ENCODE measurements around the gene VWF.
"Not testable (repeated sequence)": the region's sequence is repeated elsewhere in the genome, so short reads cannot be mapped to it uniquely, and the experiment has no call there.

VWF gene

GRCh38 chr12:6112004-6112403, 12.5 kb downstream of the VWF start:
- no peak for DNase-seq (ENCODE audit: extremely low read depth, low read depth)
- TF ChIP-seq CTCF (IDR thresholded peaks at IDR 0.05; ENCODE audit: low read depth, low read length), result no peak

DNA sequence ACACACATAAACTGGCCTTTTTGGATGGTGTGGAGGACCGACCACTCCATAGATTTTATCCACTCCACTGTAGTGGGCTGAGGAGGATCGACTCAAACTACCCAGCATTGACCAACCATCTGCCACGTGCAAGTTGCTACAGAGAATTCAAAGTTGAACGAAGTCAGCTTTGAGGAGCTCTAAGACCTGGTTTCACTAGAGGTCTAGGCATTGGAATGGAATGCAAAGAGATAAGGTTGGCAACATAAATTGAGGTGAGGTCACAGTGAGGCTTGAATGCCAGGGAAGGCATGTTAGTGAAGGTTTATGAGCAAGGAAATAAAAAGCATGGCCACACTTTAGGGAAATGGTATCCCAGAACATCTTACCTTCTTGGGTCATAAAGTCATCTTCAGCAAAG, 14.5 kb downstream of the VWF start:
- DNase-seq (ENCODE audit: extremely low read depth, low read depth), result no peak
- no peak for TF ChIP-seq CTCF (IDR thresholded peaks at IDR 0.05; ENCODE audit: low read depth, low read length)

DNA sequence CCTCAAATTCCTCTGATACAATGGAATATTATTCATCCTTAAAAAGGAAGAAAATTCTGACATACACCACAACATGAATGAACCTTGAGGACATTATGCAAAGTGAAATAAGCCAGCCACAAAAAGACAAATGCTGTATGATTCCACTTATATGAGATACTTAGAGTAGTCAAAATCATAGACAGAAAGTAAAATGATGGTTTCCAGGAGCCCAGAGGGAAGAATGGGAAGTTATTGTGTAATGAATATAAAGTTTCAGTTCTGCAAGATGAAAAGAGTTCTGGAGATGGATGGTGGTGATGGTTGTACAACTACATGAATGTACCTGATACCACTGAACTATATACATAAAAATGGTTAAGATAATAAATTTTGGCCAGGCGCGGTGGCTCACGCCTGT, 18.3 kb downstream of the VWF start:
- TF ChIP-seq CTCF (IDR thresholded peaks at IDR 0.05; ENCODE audit: low read depth, low read length), result no peak
- DNase-seq (ENCODE audit: extremely low read depth, low read depth), result no peak

- DNase-seq (ENCODE audit: extremely low read depth, low read depth), result no peak
- TF ChIP-seq CTCF (IDR thresholded peaks at IDR 0.05; ENCODE audit: low read depth, low read length), result no peak
Measured at GRCh38 chr12:6104842-6105241, 19.6 kb downstream of the VWF start.

GRCh38 chr12:6104027-6104426, 20.4 kb downstream of the VWF start:
- DNase-seq (ENCODE audit: extremely low read depth, low read depth), result no peak
- TF ChIP-seq CTCF (IDR thresholded peaks at IDR 0.05; ENCODE audit: low read depth, low read length), result no peak

DNA sequence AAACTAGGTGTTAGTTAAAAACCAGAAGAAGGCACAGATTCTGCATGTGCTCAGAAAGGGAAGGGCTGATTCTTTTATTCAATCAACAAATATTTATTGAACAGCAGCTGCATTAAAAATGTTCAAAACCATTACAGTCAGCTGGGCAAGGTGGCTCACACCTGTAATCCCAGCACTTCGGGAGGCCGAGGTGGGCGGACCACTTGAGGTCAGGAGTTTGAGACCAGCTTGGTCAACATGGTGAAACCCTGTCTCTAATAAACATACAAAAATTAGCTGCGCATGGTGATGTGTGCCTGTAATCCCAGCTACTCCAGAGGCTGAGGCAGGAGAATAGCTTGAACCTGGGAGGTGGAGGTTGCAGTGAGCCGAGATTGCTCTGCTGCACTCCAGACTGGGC, 22.4 kb downstream of the VWF start:
- not testable (repeated sequence) for DNase-seq (ENCODE audit: extremely low read depth, low read depth)

GRCh38 chr12:6099316-6099715, 25.2 kb downstream of the VWF start:
- no peak for TF ChIP-seq CTCF (IDR thresholded peaks at IDR 0.05; ENCODE audit: low read depth, low read length)
- DNase-seq (ENCODE audit: extremely low read depth, low read depth), result no peak

GRCh38 chr12:6097411-6097810, 27.1 kb downstream of the VWF start:
- no peak for TF ChIP-seq CTCF (IDR thresholded peaks at IDR 0.05; ENCODE audit: low read depth, low read length)
- no peak for DNase-seq (ENCODE audit: extremely low read depth, low read depth)

Measured in AG09319 (cell line).